ENCODE data around the gene LAMTOR1.

Gene LAMTOR1

DNA sequence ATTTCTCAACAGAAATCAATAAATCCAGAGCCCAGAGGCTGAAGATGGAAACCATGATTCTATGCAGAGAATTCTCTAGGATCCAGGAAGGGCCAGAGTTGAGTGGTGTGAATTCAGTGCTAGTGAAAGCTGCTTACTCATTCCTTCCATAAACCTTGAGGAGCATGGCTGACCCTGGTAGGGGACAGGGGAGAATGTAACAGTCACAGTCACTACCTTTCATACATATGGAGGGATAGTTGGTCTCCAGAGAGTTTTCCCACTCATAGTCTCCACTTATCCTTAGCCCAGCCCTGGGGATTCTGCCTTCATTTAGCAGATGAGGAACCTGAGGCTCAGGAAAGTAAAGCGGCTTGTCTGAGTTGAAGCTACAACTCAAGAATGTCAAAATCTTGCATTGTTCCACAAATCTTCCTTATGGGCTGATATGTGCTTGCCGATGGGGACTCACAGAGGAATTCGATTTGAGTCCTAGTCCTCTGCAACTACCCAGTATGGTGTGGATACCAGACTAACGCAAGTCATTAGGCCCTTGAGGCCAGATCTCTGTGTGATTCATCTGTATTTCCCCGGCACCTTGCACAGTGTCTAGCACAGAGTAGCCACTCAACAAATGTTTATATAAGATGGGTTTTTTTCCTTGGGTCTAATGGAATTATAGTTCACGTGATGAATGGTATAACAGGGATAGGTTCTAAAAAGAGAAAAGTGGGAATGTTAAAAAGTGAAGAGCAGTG is 13.1 kb upstream of the LAMTOR1 start:
- no peak for DNase-seq

DNA sequence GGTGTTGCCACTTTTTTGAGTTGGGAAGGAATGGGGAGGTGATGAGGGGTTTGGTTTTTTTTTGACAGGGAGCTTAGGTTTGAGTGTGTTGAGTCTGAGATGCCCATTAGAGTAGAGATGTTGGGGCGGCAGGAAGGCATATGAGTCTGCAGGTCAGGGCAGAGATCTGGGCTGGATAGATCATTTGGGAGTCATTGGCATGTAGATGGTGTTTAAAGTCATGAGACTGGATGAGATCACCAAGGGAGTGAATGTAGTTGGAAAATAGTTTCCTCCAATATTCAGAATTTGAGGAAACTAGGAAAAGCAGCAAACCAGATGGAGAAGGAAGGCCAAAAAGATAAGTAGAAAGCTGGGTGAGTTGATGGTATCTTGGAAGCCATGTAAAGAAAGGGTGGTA is 11.5 kb upstream of the LAMTOR1 start:
- no peak for DNase-seq

DNA sequence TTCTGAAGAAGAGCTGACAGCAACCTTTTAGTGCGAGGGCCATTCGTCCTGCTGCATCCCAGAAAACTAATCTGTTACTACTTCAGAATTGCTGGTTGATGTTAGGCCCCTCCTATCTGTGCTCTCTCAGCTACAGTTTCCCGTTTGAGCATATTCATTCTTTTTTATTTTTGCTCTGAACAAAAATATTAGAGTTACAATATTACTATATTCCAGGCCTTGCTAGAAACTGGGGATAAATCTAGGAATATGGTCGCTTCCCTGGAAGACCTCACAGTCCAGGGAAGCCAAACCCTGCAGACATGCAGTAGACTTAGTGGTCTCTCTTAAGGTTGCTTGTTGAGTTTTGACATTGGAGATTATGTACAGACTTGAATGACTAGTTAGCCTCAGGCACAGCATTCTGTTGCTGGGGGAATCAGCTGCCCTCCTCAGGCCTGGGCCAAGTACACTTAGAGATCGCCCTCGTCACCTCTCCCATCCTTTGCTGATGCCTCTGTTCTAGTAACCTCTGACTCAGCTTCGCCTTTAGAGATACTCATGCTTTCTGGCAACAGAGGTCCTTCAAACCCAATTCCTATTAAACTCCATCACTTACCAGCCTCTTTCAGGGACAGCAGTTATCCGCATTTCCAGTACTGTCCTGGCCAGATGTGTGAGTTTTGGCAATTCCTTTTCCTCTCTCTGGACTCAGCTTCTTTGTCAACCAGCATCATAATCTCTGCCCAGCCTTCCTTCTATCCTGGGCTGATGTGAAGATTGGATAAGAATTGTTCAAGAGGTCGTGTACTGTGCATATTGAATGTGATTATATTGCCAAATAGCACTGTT is 10.1 kb upstream of the LAMTOR1 start:
- DNase-seq: no peak

DNA sequence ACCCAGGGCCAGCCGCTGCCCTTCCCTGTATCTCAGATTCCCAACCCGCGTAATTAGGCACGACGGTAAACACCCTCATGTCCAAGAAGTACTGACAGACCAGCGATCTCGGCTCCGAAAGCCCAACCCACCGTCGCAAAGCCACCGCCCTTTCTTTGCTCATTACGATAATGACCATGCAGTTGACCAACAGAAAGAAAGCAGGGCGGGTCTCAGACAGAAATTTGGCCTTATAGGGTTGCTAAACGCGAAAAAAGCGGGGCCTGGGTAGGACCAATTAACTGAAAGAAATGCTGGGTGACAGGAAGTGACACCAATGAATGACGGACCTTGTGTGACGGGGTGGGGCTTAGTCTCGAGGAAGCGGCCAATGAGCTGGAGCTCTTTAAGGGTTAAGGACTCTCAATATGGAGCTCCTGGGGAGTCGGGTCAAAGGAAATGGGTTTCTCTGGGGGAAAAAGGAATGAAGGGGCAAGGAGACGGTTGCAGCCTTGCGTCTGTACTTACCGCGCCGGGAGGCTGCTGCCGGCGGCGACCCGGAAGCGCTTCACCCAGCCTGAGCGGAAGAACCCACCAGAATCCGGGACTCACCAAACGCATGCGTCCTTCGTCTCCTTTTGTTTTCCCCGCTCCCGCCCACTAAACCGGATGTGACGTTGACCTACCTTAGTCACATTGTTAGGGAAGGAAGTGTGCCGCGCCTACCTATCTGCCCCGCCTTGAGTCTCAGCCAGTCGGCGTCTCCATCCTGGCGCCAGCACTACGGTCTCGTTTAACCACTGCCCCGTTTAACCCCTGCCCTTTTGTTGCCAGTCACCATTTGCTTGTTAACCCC is 9.3 kb upstream of the LAMTOR1 start, which contains the start of gene ANAPC15:
ANAPC15 (minus strand) TSS at position 553 of the 835 bp plus-strand sequence. CDS start 1,419 bp downstream, outside the sequence.
- DNase-seq: peak; percentile 100

DNA sequence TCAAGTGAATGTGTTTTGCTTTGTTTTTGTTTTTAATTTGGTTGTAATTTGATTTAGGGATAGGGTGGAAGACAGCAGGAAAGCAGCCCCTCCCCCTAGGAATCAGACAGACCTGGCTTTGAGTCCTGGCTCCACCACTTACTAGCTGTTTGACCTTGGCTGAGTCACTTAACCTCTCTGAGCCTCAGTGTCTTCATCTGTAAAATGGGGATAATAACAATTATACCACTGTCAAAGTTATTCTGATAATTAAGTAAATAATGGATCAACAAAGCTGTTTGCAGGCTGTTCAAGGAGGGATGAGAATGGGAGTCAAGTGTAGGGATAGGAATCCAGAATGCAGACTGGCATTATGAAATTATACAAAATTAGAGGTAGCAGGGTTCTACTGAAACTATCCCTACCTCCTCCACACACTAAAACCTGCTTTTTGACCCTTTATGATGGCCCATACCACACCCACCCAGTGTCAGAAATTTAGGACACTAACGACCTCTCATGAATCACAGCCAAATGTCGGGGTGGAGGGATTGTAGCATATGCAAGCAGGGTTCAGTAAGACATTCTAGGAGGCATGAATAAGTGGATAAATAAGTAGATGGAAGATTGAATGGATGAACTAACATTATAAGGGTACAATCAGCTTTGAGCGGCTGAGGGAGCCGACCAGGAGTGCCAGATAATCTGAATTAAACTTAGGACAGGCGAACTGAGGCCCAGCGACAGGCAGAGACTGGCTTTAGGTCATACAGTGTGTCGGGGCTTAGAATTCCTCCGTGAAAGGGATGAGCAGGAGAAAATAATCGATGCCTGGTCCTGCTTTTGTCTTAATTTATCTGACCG is 8.4 kb upstream of the LAMTOR1 start:
- DNase-seq: no peak

DNA sequence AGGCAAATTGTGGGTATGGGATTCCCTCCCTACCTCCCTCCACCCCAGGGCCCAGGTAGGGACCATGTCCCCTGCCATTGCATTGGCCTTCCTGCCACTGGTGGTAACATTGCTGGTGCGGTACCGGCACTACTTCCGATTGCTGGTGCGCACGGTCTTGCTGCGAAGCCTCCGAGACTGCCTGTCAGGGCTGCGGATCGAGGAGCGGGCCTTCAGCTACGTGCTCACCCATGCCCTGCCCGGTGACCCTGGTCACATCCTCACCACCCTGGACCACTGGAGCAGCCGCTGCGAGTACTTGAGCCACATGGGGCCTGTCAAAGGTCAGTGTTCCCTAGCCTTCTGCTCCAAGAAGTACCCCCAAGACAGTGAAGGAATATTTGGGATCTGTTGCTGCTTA is 2.8 kb upstream of the LAMTOR1 start, which contains the start of gene TOMT:
TOMT (plus strand) TSS at position 37 of the 400 bp plus-strand sequence; CDS start at position 65, 28 bp downstream.
- DNase-seq: no peak

DNA sequence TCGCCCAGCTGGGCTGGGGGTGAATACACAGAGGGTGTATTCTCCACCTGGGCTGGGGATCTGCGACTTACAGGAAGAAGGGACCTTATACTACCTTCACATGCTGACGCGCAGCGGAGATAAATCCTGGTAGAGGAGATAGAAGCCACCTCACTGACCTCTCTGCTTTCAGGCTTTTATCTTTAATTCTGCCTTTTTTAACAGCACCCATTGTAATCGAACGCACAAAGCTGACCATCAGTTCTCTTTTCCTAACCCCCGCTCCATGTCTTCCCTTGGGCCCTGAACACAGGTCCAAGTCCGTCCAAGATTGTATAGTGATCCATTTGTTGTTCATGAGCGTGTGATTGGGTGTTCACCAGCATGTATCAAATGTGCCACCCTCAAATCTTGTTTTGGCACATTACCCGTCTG is 664 bp upstream of the LAMTOR1 start:
- no peak for DNase-seq

DNA sequence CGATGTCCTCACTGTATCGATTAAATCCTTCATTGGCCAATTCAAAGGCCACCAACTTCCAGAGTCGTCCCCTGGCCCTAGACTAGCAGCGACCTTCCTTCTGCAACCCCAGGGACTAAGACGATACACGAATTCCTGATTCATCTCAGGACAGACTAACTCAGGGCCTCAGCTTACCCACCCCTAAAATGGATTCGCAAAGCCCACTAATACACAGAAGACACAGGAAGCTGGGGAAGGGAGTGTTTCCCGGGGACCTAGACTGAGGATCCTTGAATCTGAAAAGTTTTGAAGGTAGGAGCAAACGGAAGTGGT is 509 bp downstream of the LAMTOR1 start:
- DNase-seq: no peak

DNA sequence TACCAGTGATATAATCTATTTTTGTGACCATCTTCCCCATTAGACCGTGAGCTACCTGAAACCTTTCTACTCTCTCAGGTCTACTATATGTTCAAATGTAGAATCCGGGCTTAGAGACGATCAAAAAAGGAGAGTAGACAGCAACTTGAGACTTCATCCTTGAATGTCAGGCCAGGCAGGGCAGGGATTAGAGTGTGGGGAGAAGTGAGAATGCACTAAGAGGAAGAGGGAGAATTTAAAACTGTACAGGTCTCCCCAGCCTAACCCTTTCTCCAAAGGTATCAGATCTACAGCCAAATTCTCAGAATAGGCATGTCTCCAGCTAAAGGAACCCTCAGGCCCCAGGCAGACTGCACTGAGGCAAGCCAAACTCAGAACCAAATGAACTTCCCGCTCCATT is 935 bp downstream of the LAMTOR1 start:
- DNase-seq: no peak

DNA sequence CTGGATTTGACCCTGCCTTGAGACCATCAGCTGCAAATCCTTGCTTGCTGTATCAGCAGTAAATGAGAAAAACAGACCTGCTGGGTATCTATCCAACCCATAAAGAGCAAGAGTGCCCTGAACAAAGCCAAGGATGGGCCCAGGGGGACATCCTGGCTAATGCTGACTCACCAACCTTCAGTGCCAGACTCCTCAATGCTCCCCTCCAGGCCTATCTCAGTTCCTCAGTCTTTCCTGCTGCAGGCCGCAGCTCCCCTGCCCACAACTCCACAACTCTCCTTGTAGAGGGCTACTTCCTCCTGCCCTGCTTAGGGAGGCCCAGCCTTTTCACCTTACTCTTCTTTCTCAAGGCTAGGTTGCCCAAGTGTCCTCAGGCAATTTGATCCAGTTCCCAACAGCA is 2.6 kb downstream of the LAMTOR1 start:
- no peak for DNase-seq

DNA sequence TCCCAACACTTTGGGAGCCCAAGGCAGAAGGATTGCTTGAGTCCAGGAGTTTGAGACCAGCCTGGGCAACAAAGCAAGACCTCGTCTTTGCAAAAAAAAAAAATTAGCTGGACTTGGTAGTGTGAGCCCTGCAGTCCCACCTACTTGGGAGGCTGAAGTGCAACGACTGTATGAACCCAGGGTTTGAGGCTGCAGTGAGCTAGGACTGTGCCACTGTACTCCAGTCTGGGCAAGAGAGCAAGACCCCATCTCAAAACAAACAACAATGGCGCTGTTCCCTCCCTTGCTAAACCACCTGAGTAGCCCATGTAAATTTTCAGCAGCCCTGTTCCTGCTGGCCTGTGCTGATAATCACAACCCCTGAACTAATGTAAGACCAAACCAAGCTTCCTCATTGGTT is 3.1 kb downstream of the LAMTOR1 start:
- DNase-seq: no peak

DNA sequence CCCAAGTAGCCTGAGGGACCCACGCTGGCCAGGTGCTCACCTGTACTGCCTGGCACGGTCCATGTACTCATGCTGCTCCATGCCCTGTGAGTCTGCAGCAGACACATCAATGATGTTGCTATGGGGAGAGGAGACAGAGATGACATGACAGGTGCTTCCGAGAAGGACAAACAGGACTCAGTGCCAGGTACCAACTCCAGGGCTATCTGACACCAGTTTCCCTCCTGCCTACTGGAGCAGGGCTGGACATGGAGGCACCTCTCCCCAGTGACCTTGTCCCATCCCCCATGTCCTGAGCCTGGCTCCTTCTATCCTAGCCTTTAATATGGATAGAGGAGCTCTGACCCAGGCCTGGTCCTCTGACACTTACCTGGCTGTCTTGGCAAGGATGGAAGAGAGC is 4.4 kb downstream of the LAMTOR1 start:
- no peak for DNase-seq

DNA sequence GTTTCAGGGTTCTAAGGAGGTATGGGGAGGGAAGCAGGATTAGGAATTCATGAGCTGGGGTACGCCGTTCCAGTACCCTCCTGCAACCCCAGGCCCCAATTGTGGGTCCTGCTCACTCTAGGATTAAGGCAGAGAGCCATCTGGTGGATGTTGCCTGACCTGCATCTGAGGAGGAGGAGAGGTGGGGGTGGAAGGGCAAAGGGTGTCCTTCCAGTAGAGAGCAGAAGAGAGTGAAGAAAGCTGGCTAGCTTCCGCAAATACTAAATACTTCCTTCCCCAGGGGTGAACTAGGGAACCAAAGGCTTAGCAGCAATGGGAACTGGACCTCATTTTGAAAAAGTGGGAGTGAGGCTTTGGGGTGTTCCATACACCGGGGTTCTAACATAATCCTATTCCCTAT is 11.8 kb downstream of the LAMTOR1 start:
- peak; percentile 45 to 54 for DNase-seq

DNA sequence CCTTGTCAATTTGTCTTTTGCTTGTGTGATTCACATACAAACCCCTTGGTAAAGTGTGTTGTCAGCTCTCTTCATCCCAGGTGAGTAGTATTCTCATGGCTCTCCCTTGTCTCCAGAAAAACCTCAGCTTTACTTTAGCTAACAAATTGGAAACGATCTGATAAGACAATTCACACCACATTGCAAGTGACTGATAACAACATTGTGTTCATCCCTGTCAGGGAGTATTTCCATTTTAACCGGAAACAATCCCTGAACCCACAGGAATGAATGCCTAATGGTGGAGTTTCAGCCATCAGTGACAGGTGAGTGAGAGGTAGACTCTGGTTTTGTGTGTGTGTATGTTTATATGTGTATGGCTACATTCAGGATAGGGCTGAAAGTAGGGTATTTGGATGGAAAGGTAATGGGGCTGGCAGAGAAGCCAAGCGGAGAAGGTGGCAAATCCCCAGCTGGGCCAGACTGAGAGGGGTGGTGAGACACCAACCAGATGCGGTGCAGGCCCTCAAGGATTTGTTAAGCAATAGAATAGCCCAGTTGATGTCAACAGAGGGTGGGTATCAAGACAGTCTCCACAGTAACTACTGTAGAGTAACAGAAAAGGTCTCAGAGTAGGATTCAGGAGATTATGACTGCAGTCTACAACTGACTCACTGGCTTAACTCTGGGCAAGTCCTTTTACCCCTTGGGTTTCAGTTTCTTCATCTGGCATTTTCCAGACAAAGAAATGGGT is 14.9 kb downstream of the LAMTOR1 start:
- no peak for DNase-seq

DNA sequence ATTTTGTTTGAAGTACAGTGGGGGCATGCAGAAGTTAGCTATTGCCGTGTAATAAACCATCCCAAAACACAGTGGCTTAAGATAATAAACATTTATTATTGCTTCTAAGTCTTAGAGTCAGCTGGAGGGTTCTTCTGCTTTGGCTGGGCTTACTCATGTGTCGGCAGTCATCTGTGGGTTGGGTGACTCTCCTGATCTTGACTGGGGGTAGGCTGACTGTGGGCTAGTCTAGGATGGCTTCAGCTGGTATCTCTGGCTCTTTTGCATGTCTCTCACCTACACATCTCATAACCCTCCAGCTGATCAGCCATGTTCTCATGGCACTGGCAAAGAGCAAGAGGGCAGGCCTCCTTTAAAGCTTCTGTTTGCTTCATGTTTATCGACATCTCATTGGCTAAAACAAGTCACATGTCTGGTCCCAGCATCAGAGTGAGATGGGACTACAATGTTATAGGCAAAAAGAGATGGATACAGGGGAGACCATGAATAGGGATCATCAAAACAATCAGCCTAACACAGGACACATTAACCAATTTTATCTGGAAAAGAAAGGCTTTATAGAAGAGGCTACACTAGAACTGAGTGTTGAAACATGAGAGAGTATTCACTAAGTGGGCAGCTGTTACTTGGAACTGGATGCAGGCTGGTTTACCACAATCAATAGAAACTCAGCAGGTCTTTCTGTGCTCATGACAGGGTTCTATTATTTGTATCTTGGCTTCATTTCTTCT is 17.3 kb downstream of the LAMTOR1 start:
- DNase-seq: no peak

DNA sequence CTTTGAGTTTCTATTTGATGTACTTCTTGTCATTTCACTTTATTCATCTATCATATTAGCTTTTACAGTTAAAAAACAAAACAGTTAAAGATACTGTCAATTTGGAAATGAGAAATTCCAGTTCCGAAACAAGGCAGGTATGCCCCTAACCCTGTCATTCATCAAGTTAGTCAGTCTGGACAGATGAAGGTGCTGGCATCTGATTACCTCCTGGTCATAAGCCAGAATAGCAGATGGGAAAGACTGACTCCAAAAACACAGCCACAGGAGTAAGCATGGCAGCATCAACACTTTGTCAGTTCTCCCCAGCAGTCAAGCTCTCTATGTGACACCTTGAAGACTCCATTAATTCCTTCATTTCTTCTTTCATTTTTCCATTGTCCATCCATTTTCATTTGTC is 18.1 kb downstream of the LAMTOR1 start:
- DNase-seq: no peak

DNA sequence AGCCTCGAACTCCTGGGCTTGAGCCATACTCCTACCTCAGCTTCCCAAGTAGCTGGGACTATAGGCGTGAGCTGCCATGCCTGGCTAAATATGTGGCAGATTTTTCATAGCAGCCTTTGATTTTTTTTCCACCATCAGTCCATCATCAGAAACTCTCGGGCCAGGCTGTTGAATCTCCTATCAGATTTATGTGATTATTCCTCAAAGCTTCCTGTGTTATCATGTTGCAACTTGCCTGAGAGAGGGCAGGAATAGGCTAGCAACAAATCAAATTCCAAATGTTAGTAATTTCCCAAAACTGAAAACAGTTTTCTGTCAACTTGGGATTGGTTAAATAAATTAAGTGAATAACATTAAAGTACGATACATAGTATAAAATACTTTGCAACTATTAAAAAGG is 19.0 kb downstream of the LAMTOR1 start:
- DNase-seq: no peak

DNA sequence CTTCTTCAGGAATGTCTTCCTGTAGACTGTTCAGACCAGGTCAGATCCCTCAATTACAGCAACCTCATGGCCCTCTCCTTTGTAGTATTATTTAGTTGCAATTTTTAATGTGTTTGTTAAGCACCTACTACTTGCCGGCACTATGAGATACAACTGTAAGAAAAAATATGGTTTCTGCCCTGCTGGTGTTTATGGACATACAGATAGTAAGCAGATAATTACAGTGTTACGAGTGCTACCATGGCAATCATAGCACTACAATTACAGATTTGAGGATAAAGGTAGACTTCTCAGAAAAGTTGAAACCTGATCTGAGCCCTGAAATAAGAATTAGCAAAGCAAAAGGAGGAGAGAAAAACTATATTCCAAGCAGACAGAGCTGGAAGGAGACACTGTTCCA is 19.7 kb downstream of the LAMTOR1 start:
- DNase-seq: no peak

DNA sequence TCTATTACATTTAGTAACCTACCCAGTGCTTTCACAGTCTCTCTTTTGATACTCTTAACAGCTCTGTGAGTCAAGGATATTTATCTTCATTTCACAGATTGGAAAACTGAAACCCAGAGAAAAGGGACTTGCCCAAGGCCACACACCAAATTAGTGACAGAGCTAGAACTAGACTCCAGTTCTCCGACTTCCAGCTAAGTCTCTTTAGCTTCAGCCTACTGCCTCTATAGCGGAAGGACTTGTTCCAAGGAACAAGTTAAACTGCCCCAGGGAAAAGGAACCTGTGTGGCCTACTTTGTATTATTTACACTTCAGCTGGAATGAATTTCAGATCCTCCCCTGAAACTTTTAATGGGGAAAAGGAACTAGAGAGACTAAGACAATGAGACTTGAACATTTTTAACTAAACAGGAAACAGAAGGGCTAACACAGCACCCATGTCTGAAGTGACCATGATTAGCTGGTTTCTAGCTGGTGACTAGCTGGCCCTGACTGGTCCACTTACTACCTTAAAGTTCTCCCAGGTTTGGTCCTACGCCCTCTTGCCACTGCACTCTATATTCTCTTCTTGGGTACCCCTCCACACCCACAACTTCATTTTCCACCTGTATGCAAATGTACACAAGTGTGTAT is 21.2 kb downstream of the LAMTOR1 start:
- DNase-seq: peak in 1 of 2 experiments; percentile 13

DNA sequence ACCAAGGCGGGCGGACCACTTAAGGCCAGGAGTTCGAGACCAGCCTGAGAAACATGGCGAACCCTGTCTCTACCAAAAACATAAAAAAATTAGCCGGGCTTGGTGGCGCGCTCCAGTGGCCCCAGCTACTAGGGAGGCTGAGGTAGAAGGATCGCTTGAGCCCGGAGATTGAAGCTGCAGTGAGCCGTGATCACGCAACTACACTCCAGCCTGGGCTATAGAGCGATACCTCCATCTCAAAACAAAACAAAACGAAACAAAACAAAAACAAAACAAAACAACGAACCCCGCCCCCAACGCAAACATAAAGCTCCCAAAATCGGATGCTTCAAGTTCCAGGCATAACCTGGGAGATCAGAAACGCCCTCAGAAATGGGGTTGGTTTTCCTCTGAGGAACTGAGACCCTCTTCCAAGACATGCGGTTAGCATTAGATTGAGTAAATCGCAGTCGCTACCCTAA is 21.9 kb downstream of the LAMTOR1 start:
- DNase-seq: no peak

Measured in SHP77 (cell line).